ENCODE measurements around the gene KRTAP20-3.

DNA sequence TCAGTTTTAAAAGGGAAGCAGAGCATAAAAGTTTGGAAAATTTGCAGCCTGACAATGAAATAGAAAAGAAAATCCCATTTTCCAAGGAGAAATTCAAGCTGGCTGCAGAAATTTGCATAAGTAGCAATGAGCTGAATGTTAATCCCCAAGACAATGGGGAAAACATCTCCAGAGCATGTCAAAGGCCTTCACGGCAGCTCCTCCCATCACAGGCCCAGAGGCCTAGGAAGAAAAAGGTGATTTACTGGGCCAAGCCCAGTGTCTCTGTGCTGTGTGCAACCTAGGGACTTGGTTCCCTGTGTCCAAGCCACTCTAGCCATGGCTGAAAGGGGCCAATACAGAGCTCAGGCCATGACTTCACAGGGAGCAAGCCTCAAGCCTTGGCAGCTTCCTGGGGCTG lies 26.1 kb downstream of the KRTAP20-3 start:
- no peak for TF ChIP-seq POLR2A (IDR thresholded peaks at IDR 0.05)
- TF ChIP-seq, protein P1, sequence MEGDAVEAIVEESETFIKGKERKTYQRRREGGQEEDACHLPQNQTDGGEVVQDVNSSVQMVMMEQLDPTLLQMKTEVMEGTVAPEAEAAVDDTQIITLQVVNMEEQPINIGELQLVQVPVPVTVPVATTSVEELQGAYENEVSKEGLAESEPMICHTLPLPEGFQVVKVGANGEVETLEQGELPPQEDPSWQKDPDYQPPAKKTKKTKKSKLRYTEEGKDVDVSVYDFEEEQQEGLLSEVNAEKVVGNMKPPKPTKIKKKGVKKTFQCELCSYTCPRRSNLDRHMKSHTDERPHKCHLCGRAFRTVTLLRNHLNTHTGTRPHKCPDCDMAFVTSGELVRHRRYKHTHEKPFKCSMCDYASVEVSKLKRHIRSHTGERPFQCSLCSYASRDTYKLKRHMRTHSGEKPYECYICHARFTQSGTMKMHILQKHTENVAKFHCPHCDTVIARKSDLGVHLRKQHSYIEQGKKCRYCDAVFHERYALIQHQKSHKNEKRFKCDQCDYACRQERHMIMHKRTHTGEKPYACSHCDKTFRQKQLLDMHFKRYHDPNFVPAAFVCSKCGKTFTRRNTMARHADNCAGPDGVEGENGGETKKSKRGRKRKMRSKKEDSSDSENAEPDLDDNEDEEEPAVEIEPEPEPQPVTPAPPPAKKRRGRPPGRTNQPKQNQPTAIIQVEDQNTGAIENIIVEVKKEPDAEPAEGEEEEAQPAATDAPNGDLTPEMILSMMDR (IDR thresholded peaks at IDR 0.05) = no peak

Measured in uterus (tissue), 2 donors.